CD1c-positive myeloid dendritic cell (primary cell): ENCODE measurements around the gene KNG1.

Experiments used
- DNase-seq: peaks from one replicate; pipeline ENCODE4 v3.0.0-alpha.2; 2016; ENCODE audit errors: extremely low spot score

Gene KNG1

GRCh38 chr3:186772701-186773417 lies 55.7 kb downstream of the KNG1 start:
- peak; percentile 90 for DNase-seq

- DNase-seq = no peak
These were observed 58.8 kb downstream of the KNG1 start for GRCh38 chr3:186775999-186776398.

- no peak for DNase-seq
These were observed 62.0 kb downstream of the KNG1 start for GRCh38 chr3:186779204-186779603.

- DNase-seq = no peak
These were observed 65.4 kb downstream of the KNG1 start for GRCh38 chr3:186782542-186783057.

- peak; percentile 94 for DNase-seq
These were observed 66.0 kb downstream of the KNG1 start, which contains the start of gene EIF4A2 for GRCh38 chr3:186783058-186783730. Gene EIF4A2 (plus strand): TSS chr3:186783577. CDS start chr3:186783611, 34 bp downstream.

GRCh38 chr3:186783731-186784515 lies 66.8 kb downstream of the KNG1 start:
- DNase-seq = peak; percentile 89

GRCh38 chr3:186784820-186785494 lies 67.8 kb downstream of the KNG1 start:
- no peak for DNase-seq

GRCh38 chr3:186785495-186786018 lies 68.4 kb downstream of the KNG1 start:
- DNase-seq = no peak

- no peak for DNase-seq
These were observed 69.8 kb downstream of the KNG1 start for GRCh38 chr3:186786922-186787321.

GRCh38 chr3:186787642-186788481 lies 70.7 kb downstream of the KNG1 start:
- DNase-seq = no peak

- no peak for DNase-seq
These were observed 71.6 kb downstream of the KNG1 start for GRCh38 chr3:186788482-186789370.

- no peak for DNase-seq
These were observed 72.5 kb downstream of the KNG1 start for GRCh38 chr3:186789554-186790260.

GRCh38 chr3:186790261-186790981 lies 73.3 kb downstream of the KNG1 start:
- DNase-seq = no peak
